H1 (cell line): Measurements from ENCODE around the gene DPEP1. TPM values are rescaled to one million over a fixed set of nuclear protein-coding genes. Genes with fewer than 3 reads are reported as not detected.
A peak's percentile ranks its signal among the peaks of the same experiment; 100 is the strongest.

ENCODE experiments used
- CTCF ChIA-PET: fragments of 300-600 bp; sonication (Branson Sonifier 250); formaldehyde crosslinking; loops from one replicate; lab custom pipeline; 2021; ENCODE audit not compliant: partially characterized antibody; lab: Charles Lee
- POLR2A ChIA-PET: fragments of 300-600 bp; sonication (Branson Sonifier 250); formaldehyde crosslinking; loops from one replicate; lab custom pipeline; 2021; ENCODE audit warnings: inconsistent platforms; ENCODE audit not compliant: partially characterized antibody; lab: Charles Lee
- DNase-seq, 2 experiments: peaks; one replicate each; pipeline versions ENCODE4 v3.0.0 to v3.0.0-alpha.2; 2010 to 2022; ENCODE audit warnings: low spot score in 2 of 2, low read depth in 1 of 2, mixed read lengths in 1 of 2
- FAIRE-seq: peaks from 2 replicates; lab custom pipeline; 2011; peaks lifted over from hg19 to GRCh38; lab: Jason Lieb, UNC
- H2AFZ ChIP-seq: 2 replicates; pipeline ENCODE4 v1.8.1; 2012; ENCODE audit warnings: low read length, inconsistent platforms
- H2AK5ac ChIP-seq: 2 replicates; pipeline ENCODE4 v1.6.1; 2013; ENCODE audit warnings: low read depth, low read length
- H2BK120ac ChIP-seq: replicated peaks from 2 replicates; pipeline ENCODE3; 2013; ENCODE audit warnings: low read depth, low read length, inconsistent platforms
- H2BK12ac ChIP-seq: 2 replicates; pipeline ENCODE4 v1.6.1; 2013; ENCODE audit warnings: low read depth, low read length
- H2BK15ac ChIP-seq: 2 replicates; pipeline ENCODE4 v1.6.1; 2013; ENCODE audit warnings: low read length
- H2BK20ac ChIP-seq: 2 replicates; pipeline ENCODE4 v1.6.1; 2013; ENCODE audit warnings: low read length
- H2BK5ac ChIP-seq: 2 replicates; pipeline ENCODE4 v1.6.1; 2013; ENCODE audit warnings: low read depth, low read length
- H3K14ac ChIP-seq: 2 replicates; pipeline ENCODE4 v1.6.1; 2013; ENCODE audit warnings: inconsistent platforms; ENCODE audit not compliant: insufficient read length
- H3K18ac ChIP-seq: 2 replicates; pipeline ENCODE4 v1.6.1; 2013; ENCODE audit warnings: low read length; ENCODE audit errors: extremely low read depth
- H3K23ac ChIP-seq: 2 replicates; pipeline ENCODE4 v1.6.1; 2013; ENCODE audit warnings: inconsistent platforms; ENCODE audit not compliant: insufficient read length
- H3K23me2 ChIP-seq: 2 replicates; pipeline ENCODE4 v1.6.1; 2013; ENCODE audit warnings: low read depth, low read length
- H3K27ac ChIP-seq: 2 replicates; pipeline ENCODE4 v1.6.1; 2011; ENCODE audit warnings: low read depth, low read length, inconsistent platforms
- H3K27me3 ChIP-seq, 4 experiments: replicated peaks in 1 of 4; 1 replicate in 1 of 4; 2 replicates in 3 of 4; pipeline versions ENCODE4 v1.6.1 to v1.8.1; 2011 to 2013; ENCODE audit warnings: low read length in 3 of 4, mild to moderate bottlenecking in 3 of 4, inconsistent platforms in 2 of 4, mixed read lengths in 2 of 4, moderate library complexity in 1 of 4; ENCODE audit not compliant: control insufficient read depth in 3 of 4, insufficient read depth in 3 of 4; ENCODE audit errors: extremely low read depth in 1 of 4
- H3K36me3 ChIP-seq, 4 experiments: 2 replicates each; pipeline versions ENCODE4 v1.6.1 to v1.8.1; 2011 to 2013; ENCODE audit warnings: mild to moderate bottlenecking in 4 of 4, low read length in 3 of 4, moderate library complexity in 2 of 4, control low read depth in 1 of 4, inconsistent platforms in 1 of 4; ENCODE audit not compliant: insufficient read depth in 4 of 4, control insufficient read depth in 2 of 4
- H3K4ac ChIP-seq: replicated peaks from 2 replicates; pipeline ENCODE3; 2013; ENCODE audit warnings: low read length, low read depth, mixed read lengths, inconsistent platforms; ENCODE audit not compliant: insufficient read length
- H3K4me1 ChIP-seq, 4 experiments: replicated peaks in 1 of 4; 1 replicate in 1 of 4; 2 replicates in 3 of 4; pipeline versions ENCODE4 v1.6.1 to v1.8.1; 2011 to 2013; ENCODE audit warnings: low read length in 3 of 4, inconsistent platforms in 2 of 4, mixed read lengths in 1 of 4; ENCODE audit not compliant: insufficient read depth in 4 of 4, control insufficient read depth in 3 of 4
- H3K4me2 ChIP-seq, 2 experiments: 2 replicates each; pipeline versions ENCODE4 v1.6.1 to v1.8.1; 2011 to 2013; ENCODE audit warnings: low read depth in 2 of 2, low read length in 2 of 2, control low read depth in 1 of 2, inconsistent platforms in 1 of 2, mild to moderate bottlenecking in 1 of 2; ENCODE audit not compliant: insufficient read depth in 1 of 2
- H3K4me3 ChIP-seq, 4 experiments: fragments of 200-600, 300-600 bp in 1 of 4; sonication (generic), shearing (Covaris generic), sonication (Bioruptor Twin) in 1 of 4; 2 replicates each; pipeline versions ENCODE4 v1.5.1 to v1.8.1; 2011 to 2016; ENCODE audit warnings: low read length in 4 of 4, low read depth in 3 of 4, control low read depth in 2 of 4, inconsistent platforms in 2 of 4, mild to moderate bottlenecking in 2 of 4, mixed read lengths in 1 of 4, moderate library complexity in 1 of 4; ENCODE audit not compliant: insufficient read depth in 2 of 4; ENCODE audit errors: extremely low read depth in 1 of 4
- H3K56ac ChIP-seq: replicated peaks from 2 replicates; pipeline ENCODE3; 2013; ENCODE audit warnings: low read depth, mild to moderate bottlenecking, mixed read lengths, low read length, inconsistent platforms; ENCODE audit not compliant: insufficient read length
- H3K79me1 ChIP-seq: 2 replicates; pipeline ENCODE4 v1.6.1; 2013; ENCODE audit warnings: low read depth, low read length, control low read depth
- H3K79me2 ChIP-seq, 2 experiments: 2 replicates each; pipeline versions ENCODE4 v1.6.1 to v1.8.1; 2012 to 2013; ENCODE audit warnings: low read length in 2 of 2, mild to moderate bottlenecking in 2 of 2, inconsistent platforms in 1 of 2; ENCODE audit not compliant: insufficient read depth in 2 of 2, control insufficient read depth in 1 of 2
- H3K9ac ChIP-seq, 4 experiments: replicated peaks in 1 of 4; 1 replicate in 1 of 4; 2 replicates in 3 of 4; pipeline versions ENCODE4 v1.6.1 to v1.8.1; 2011 to 2013; ENCODE audit warnings: low read depth in 3 of 4, low read length in 3 of 4, control low read depth in 2 of 4, mild to moderate bottlenecking in 2 of 4, moderate library complexity in 2 of 4, inconsistent platforms in 1 of 4; ENCODE audit errors: extremely low read depth in 1 of 4
- H3K9me3 ChIP-seq, 2 experiments: 2 replicates each; pipeline versions ENCODE4 v1.6.1 to v1.8.1; 2012 to 2013; ENCODE audit warnings: mild to moderate bottlenecking in 2 of 2, moderate library complexity in 2 of 2, control low read depth in 1 of 2, inconsistent platforms in 1 of 2, low read depth in 1 of 2, low read length in 1 of 2, mixed read lengths in 1 of 2; ENCODE audit not compliant: insufficient read depth in 2 of 2
- H4K20me1 ChIP-seq, 2 experiments: replicated peaks in 1 of 2; 2 replicates each; pipeline versions ENCODE3 to v1.8.1; 2011 to 2013; ENCODE audit warnings: inconsistent platforms in 2 of 2, low read length in 2 of 2, mild to moderate bottlenecking in 1 of 2; ENCODE audit not compliant: insufficient read depth in 2 of 2, control insufficient read depth in 1 of 2
- H4K5ac ChIP-seq: 2 replicates; pipeline ENCODE4 v1.6.1; 2013; ENCODE audit warnings: low read length, low read depth, mixed read lengths, inconsistent platforms; ENCODE audit not compliant: insufficient read length
- H4K8ac ChIP-seq: 2 replicates; pipeline ENCODE4 v1.8.0; 2013; ENCODE audit warnings: mild to moderate bottlenecking, moderate library complexity, low read length, inconsistent platforms; ENCODE audit not compliant: insufficient read depth; ENCODE audit errors: extremely low read depth
- H4K91ac ChIP-seq: replicated peaks from 2 replicates; pipeline ENCODE3; 2013; ENCODE audit warnings: low read length, mixed read lengths, inconsistent platforms; ENCODE audit not compliant: insufficient read length
- BRCA1 ChIP-seq: IDR thresholded peaks from 2 replicates; pipeline ENCODE4 v1.6.1; 2012; ENCODE audit warnings: low read depth, low read length, improper control_type of control experiment
- EGR1 ChIP-seq: IDR thresholded peaks from 2 replicates; pipeline ENCODE4 v1.6.1; 2011; ENCODE audit warnings: low read depth, low read length, borderline replicate concordance
- MAFK ChIP-seq: IDR thresholded peaks from 2 replicates; pipeline ENCODE4 v1.6.1; 2012; ENCODE audit warnings: low read depth, mild to moderate bottlenecking, improper control_type of control experiment, low read length
- POLR2A ChIP-seq, 2 experiments: IDR thresholded peaks; 1 replicate in 1 of 2; 2 replicates in 1 of 2; pipeline ENCODE4 v1.6.1; 2011; ENCODE audit warnings: low read depth in 2 of 2, low read length in 2 of 2, mild to moderate bottlenecking in 2 of 2; ENCODE audit errors: control extremely low read depth in 1 of 2
- WGBS, 2 experiments: shearing (Covaris generic) in 1 of 2; methylation state at CpG; one replicate each; pipeline versions ENCODE4 v1.1.6 to v1.1.7; 2013 to 2015; ENCODE audit warnings: low lambda C conversion rate in 2 of 2, mixed read lengths in 2 of 2, inconsistent platforms in 1 of 2, low coverage in 1 of 2, missing lambda C conversion rate in 1 of 2; ENCODE audit not compliant: insufficient replicate concordance in 2 of 2, insufficient coverage in 1 of 2, insufficient read length in 1 of 2; ENCODE audit errors: extremely low coverage in 1 of 2, missing lambda C conversion rate in 1 of 2; 5-methylcytosine and 5-hydroxymethylcytosine counted together
- long read RNA-seq, 2 experiments: library from RNA in 1 of 2; library from capped mRNA in 1 of 2; stranded (forward); transcript quantifications; one replicate each; pipeline ENCODE4 v2.0.0, GENCODE V29; 2021; ENCODE audit warnings: inconsistent platforms in 1 of 2
- polyA minus RNA-seq, 3 experiments: library from RNA; depleted of rRNA, polyadenylated mRNA; stranded (reverse); fragments of >200 nt; gene quantifications; 1 replicate in 2 of 3; 2 replicates in 1 of 3; pipeline ENCODE4 v1.2.3, GENCODE V29; 2011
- polyA plus RNA-seq, 7 experiments: library from polyadenylated mRNA; depleted of rRNA in 3 of 7; stranded (reverse) in 5 of 7; unstranded in 2 of 7; fragments of >200 nt in 5 of 7; fragments of 200-250 nt in 2 of 7; gene quantifications; 1 replicate in 5 of 7; 2 replicates in 1 of 7; 4 replicates in 1 of 7; pipeline versions ENCODE4 v1.2.1 to v1.2.3, GENCODE V29; 2011 to 2013; ENCODE audit warnings: missing spikeins in 2 of 7, mixed read lengths in 2 of 7
- total RNA-seq: library from RNA; stranded (reverse); fragmentation: NEBNext Ultra II Directional; extraction: Animal tissue kit (Norgen Biotek cat#: 25700); gene quantifications from 2 replicates; pipeline ENCODE4 v1.2.1, GENCODE V29; 2021

The DPEP1 gene
- total RNA-seq = 2.5 and 3.1 TPM in 2 replicates
- polyA plus RNA-seq (2011; rRNA removed) = 2.8 and 3.9 TPM in 2 replicates
- polyA plus RNA-seq (2011; cell fraction: cytosol; rRNA removed) = 3.1 TPM
- 12.5 TPM for polyA plus RNA-seq (2011; cell fraction: nucleus; rRNA removed)
- 0.73 to 2.7 TPM (median 2.0 TPM) in 4 replicates for polyA plus RNA-seq (2012, experiment 1 of 2)
- 1.3 TPM for polyA plus RNA-seq (2012, experiment 2 of 2)
- polyA plus RNA-seq (2013, experiment 1 of 2) = 5.7 TPM
- 5.7 TPM for polyA plus RNA-seq (2013, experiment 2 of 2)
- polyA minus RNA-seq (2011; rRNA and poly(A)+ RNA removed) = 1.1 and 1.7 TPM in 2 replicates
- polyA minus RNA-seq (2011; cell fraction: cytosol; rRNA and poly(A)+ RNA removed) = 0.73 TPM
- 1.6 TPM for polyA minus RNA-seq (2011; cell fraction: nucleus; rRNA and poly(A)+ RNA removed)
- long read RNA-seq, experiment 1, partial matches to known transcripts = 1 of 3 reads
- long read RNA-seq, experiment 1, other reads (novel, unspliced or antisense) = 2 of 3 reads
- long read RNA-seq, experiment 2, partial matches to known transcripts = 0 of 1 reads
- long read RNA-seq, experiment 2, other reads (novel, unspliced or antisense) = 1 of 1 reads

GRCh38 chr16:89613231-89613953 lies at the start of gene DPEP1:
TSS of gene DPEP1 (plus strand) at chr16:89613642. CDS start at chr16:89630411, 16,769 bp downstream.
- 85% methylated on average over 17 of the region's 19 CpGs; no CpG with 5 or more reads in 1 of the 2 experiments for WGBS, 2 experiments
- peak within 1 kb of the TSS; percentile 69 for H3K4ac ChIP-seq
- peak within 1 kb of the TSS; percentile 3 for H4K91ac ChIP-seq
- no peak within 1 kb of the TSS for H4K5ac ChIP-seq
- H3K23me2 ChIP-seq = no peaks in the 10 kb centered on the region
- H2AFZ ChIP-seq = peak within 1 kb of the TSS; percentile 19; the same call in 1 of the 2 replicates
- no peak within 1 kb of the TSS for H2BK120ac ChIP-seq
- H2BK12ac ChIP-seq = peak within 1 kb of the TSS; percentile 75; the same call in 1 of the 2 replicates
- no peak within 1 kb of the TSS for H3K4me3 ChIP-seq
- no peaks in the 10 kb centered on the region; a peak in 2 of 7 replicates for H3K27me3 ChIP-seq
- POLR2A ChIA-PET = interaction anchor here (0.9 to 3.2 kb wide), 6 partner anchors 10 to 324 kb away, joined by 3 to 10 read pairs (median 5); no protein-coding TSS in a partner anchor
- no peak within 1 kb of the TSS; a peak in 1 of 7 replicates for H3K9ac ChIP-seq
- H3K14ac ChIP-seq = no peak within 1 kb of the TSS
- DNase-seq = peak in 1 of 2 experiments; percentile 61
- H3K4me2 ChIP-seq = no peak within 1 kb of the TSS
- no peak within 1 kb of the TSS for H2BK20ac ChIP-seq
- no peak within 1 kb of the TSS for H2AK5ac ChIP-seq
- no peaks in the 10 kb centered on the region; the same call in 1 of the 2 replicates for H3K79me1 ChIP-seq
- peaks cover 0 to 7% (median 2%) of the 10 kb centered on the region in 4 experiments; a peak in 3 of 7 replicates for H3K4me1 ChIP-seq
- no peak for FAIRE-seq
- H3K18ac ChIP-seq = no peak within 1 kb of the TSS; the same call in 1 of the 2 replicates
- H3K56ac ChIP-seq = peak within 1 kb of the TSS; percentile 53
- H3K9me3 ChIP-seq = no peaks in the 10 kb centered on the region
- peak within 1 kb of the TSS; percentile 57 for H4K8ac ChIP-seq
- H2BK5ac ChIP-seq = no peak within 1 kb of the TSS
- CTCF ChIA-PET = interaction anchor here (0.6 to 5.1 kb wide), 8 partner anchors 12 to 55 kb away, joined by 3 to 56 read pairs (median 23); no protein-coding TSS in a partner anchor
- H3K79me2 ChIP-seq = no peaks in the 10 kb centered on the region
- H3K27ac ChIP-seq = no peak within 1 kb of the TSS
- H4K20me1 ChIP-seq = no peaks in the 10 kb centered on the region
- no peak within 1 kb of the TSS for H3K23ac ChIP-seq
- H2BK15ac ChIP-seq = no peak within 1 kb of the TSS
- no peaks in the 10 kb centered on the region for H3K36me3 ChIP-seq
- TF ChIP-seq POLR2A (IDR thresholded peaks at IDR 0.05; ENCODE audit: control extremely low read depth in 1 of 2, low read depth in 2 of 2, low read length in 2 of 2) (no peak), EGR1 (0 out of 2 replicates have a peak, but pooled peaks have one; percentile 14), MAFK (no peak), BRCA1 (no peak)
